Stimulated activated naive CD8-positive, alpha-beta T cell treated with anti-CD3 and anti-CD28 coated beads, Interleukin-15, Interleukin-2, amounts not matched to agents 100 ng/mL and 50 ng/mL, for 24 hours (primary cell): ENCODE measurements around the gene MYO9A.
"Not testable (repeated sequence)": the region's sequence is repeated elsewhere in the genome, so short reads cannot be mapped to it uniquely, and the experiment has no call there.

Experiments used
- H3K27ac Mint-ChIP-seq: one replicate; pipeline ENCODE4 v1.8.0; 2021; ENCODE audit warnings: mild to moderate bottlenecking, mixed read lengths
- H3K27me3 Mint-ChIP-seq: one replicate; pipeline ENCODE4 v1.8.0; 2021; ENCODE audit warnings: mixed read lengths
- H3K36me3 Mint-ChIP-seq: one replicate; pipeline ENCODE4 v1.8.0; 2021; ENCODE audit warnings: low read depth, mixed read lengths
- H3K4me1 Mint-ChIP-seq: one replicate; pipeline ENCODE4 v1.8.0; 2021; ENCODE audit warnings: low read depth, mixed read lengths
- H3K4me3 Mint-ChIP-seq: one replicate; pipeline ENCODE4 v1.8.0; 2021; ENCODE audit warnings: mild to moderate bottlenecking, mixed read lengths
- H3K9me3 Mint-ChIP-seq: one replicate; pipeline ENCODE4 v1.8.0; 2021; ENCODE audit warnings: mixed read lengths

MYO9A gene

GRCh38 chr15:71885390-71885789 is 232.6 kb downstream of the MYO9A start:
- Mint-ChIP-seq H3K27me3 (no peaks in the 10 kb centered on the region), H3K27ac (no peak overlapping the region), H3K36me3 (peaks cover 45% of the 10 kb centered on the region), H3K9me3 (no peaks in the 10 kb centered on the region), H3K4me1 (no peaks in the 10 kb centered on the region), H3K4me3 (no peak overlapping the region)

DNA sequence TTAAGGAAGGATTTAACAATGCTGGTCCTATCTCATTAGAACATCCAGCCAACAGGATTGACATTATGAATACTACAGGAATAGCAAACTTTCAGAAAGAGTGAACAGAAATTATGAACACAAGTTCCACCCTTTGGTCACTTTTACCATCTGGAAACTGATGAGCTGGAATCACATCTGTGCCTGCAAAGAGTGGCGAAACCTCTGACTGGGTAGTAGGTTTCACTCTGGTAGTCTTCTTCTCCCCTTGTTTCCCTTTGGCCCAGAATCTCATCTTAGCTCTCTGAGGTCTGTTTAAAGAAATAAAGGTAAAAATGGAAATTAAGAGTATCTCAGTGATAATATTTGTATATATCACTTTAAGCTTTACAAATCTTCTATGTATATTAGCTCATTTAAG is 234.5 kb downstream of the MYO9A start:
- Mint-ChIP-seq H3K27ac (no peak overlapping the region), H3K4me3 (no peak overlapping the region), H3K9me3 (no peaks in the 10 kb centered on the region), H3K27me3 (no peaks in the 10 kb centered on the region), H3K36me3 (peaks cover 50% of the 10 kb centered on the region), H3K4me1 (no peaks in the 10 kb centered on the region)

DNA sequence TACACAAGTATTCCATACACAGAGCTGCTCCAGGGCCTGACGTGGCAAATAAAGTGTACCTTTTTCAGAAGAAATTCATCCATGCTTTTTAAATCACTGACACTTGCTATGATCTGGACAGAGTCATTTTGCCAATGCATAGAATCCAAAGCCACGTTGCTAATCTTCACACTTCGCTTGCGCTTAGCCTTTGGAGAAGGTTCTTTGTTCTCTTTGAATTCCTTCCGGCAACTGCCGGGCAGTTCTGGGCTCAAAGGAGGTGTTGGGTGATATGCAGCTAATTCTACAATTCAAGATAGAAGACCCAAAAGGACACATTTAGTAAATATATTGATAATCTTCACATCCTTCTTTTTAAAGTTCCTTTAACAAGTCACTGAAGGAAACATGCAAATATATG is 237.7 kb downstream of the MYO9A start:
- no peaks in the 10 kb centered on the region for H3K27me3 Mint-ChIP-seq
- no peaks in the 10 kb centered on the region for H3K9me3 Mint-ChIP-seq
- no peak overlapping the region for H3K4me3 Mint-ChIP-seq
- no peak overlapping the region for H3K27ac Mint-ChIP-seq
- H3K4me1 Mint-ChIP-seq = no peaks in the 10 kb centered on the region
- peaks cover 40% of the 10 kb centered on the region for H3K36me3 Mint-ChIP-seq

GRCh38 chr15:71874245-71874644 is 243.7 kb downstream of the MYO9A start:
- Mint-ChIP-seq H3K4me3 (no peak overlapping the region), H3K27ac (no peak overlapping the region), H3K4me1 (no peaks in the 10 kb centered on the region), H3K36me3 (peaks cover 37% of the 10 kb centered on the region), H3K9me3 (no peaks in the 10 kb centered on the region), H3K27me3 (no peaks in the 10 kb centered on the region)

GRCh38 chr15:71858232-71858631 is 259.7 kb downstream of the MYO9A start:
- peaks cover 51% of the 10 kb centered on the region for H3K36me3 Mint-ChIP-seq
- not testable (repeated sequence) for H3K27me3 Mint-ChIP-seq

DNA sequence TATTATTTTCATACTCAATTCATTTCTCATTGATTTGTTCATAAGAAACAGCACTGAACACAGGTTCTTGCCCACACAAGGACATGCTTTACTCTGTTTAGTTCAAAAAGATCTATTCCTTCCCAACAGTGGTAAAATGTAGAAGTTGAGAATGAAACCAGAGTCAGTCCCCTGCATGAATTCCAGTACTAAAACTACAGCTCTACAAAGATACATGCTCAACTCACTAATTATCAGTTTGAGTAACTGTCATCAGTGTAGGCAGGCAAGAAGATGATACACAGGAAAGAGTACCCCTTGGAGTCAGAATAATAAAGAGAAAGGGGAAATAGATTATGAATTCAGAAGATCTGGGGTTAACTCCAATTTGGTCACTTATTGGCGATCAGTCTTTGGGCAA is 264.4 kb downstream of the MYO9A start:
- Mint-ChIP-seq H3K4me3 (no peak overlapping the region), H3K9me3 (no peaks in the 10 kb centered on the region), H3K4me1 (no peaks in the 10 kb centered on the region), H3K27ac (no peak overlapping the region), H3K36me3 (peaks cover 52% of the 10 kb centered on the region), H3K27me3 (no peaks in the 10 kb centered on the region)

More at GRCh38 chr15:71858232-71858631, 259.7 kb downstream of the MYO9A start:
- not testable (repeated sequence) for H3K27ac Mint-ChIP-seq, H3K4me1 Mint-ChIP-seq, H3K9me3 Mint-ChIP-seq, H3K4me3 Mint-ChIP-seq

DNA sequence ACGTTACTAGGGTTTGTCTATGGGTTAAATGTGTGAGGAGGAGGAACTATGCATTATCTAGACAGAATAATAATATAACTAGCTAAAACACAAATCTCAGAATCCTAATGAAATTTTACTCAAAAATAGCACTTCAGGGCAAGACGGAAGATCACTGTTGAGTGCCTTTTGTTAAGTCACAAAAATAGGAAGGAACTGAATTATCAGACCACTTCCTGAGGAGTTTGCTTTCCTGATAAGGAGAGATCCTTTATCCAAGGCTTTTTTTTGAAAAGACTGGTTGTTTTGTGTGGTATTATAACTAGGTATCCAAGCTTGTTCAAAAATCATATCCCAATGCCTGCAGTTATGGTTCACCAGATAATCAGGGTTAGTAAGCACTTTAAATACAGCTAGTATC is 273.0 kb downstream of the MYO9A start:
- Mint-ChIP-seq H3K27ac (no peak overlapping the region), H3K9me3 (no peaks in the 10 kb centered on the region), H3K36me3 (peaks cover 36% of the 10 kb centered on the region), H3K27me3 (no peaks in the 10 kb centered on the region), H3K4me3 (no peak overlapping the region), H3K4me1 (peaks cover under 1% of the 10 kb centered on the region)

- Mint-ChIP-seq H3K4me3 (no peak overlapping the region), H3K9me3 (no peaks in the 10 kb centered on the region), H3K27me3 (no peaks in the 10 kb centered on the region), H3K36me3 (peaks cover 14% of the 10 kb centered on the region), H3K27ac (no peak overlapping the region), H3K4me1 (peaks cover 10% of the 10 kb centered on the region)
Observed at GRCh38 chr15:71841563-71841962, 276.4 kb downstream of the MYO9A start.

- Mint-ChIP-seq H3K4me3 (no peak overlapping the region), H3K27me3 (no peaks in the 10 kb centered on the region)
Observed at GRCh38 chr15:71830981-71831380, 287.0 kb downstream of the MYO9A start.

GRCh38 chr15:71826196-71826595 is 291.8 kb downstream of the MYO9A start:
- H3K4me1 Mint-ChIP-seq = no peaks in the 10 kb centered on the region
- H3K36me3 Mint-ChIP-seq = peaks cover 90% of the 10 kb centered on the region
- peaks cover 25% of the 10 kb centered on the region for H3K9me3 Mint-ChIP-seq
- H3K4me3 Mint-ChIP-seq = no peak overlapping the region
- no peak overlapping the region for H3K27ac Mint-ChIP-seq
- no peaks in the 10 kb centered on the region for H3K27me3 Mint-ChIP-seq

More at GRCh38 chr15:71830981-71831380, 287.0 kb downstream of the MYO9A start:
- H3K36me3 Mint-ChIP-seq = peaks cover 48% of the 10 kb centered on the region
- H3K4me1 Mint-ChIP-seq = no peaks in the 10 kb centered on the region
- peaks cover 4% of the 10 kb centered on the region for H3K9me3 Mint-ChIP-seq
- H3K27ac Mint-ChIP-seq = no peak overlapping the region

DNA sequence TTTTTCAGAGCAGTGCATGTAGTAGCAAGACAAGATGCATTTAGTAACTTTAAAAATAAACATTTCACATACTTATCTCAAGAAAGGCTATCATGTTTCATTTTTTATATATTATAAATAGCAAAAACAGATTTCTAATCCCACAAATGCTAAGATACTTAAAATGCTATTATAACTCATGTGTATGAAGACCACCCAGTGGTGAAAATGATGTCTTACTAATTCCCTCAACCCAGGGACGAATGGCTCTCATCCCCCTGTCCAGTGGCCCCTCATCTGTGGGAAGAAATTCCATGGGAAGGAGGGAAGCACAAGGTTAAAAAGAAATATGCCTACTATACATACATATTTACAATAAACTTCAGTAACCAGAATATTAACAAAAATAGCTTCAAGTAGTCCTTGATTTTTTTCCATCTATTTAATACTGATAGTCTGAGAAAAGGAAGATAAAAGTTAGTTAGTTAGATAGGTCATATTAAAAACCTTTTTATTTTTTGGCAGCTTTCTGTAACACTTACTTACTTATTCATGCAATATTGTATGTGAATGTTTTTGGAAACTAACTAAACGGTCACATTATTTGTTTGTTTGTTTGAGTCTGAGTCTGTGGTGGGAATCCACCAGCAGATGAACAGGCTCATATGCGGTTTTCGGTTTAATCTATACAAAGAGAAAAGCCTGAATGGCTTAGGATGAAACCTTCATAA is 292.8 kb downstream of the MYO9A start:
- no peak overlapping the region for H3K27ac Mint-ChIP-seq
- H3K9me3 Mint-ChIP-seq = peaks cover 32% of the 10 kb centered on the region
- no peaks in the 10 kb centered on the region for H3K4me1 Mint-ChIP-seq
- no peak overlapping the region for H3K4me3 Mint-ChIP-seq
- H3K36me3 Mint-ChIP-seq = peaks cover 96% of the 10 kb centered on the region
- H3K27me3 Mint-ChIP-seq = no peaks in the 10 kb centered on the region

GRCh38 chr15:71823801-71824200 is 294.1 kb downstream of the MYO9A start:
- Mint-ChIP-seq H3K4me3 (no peak overlapping the region), H3K27me3 (no peaks in the 10 kb centered on the region), H3K27ac (no peak overlapping the region), H3K9me3 (peaks cover 35% of the 10 kb centered on the region), H3K36me3 (peaks cover 84% of the 10 kb centered on the region), H3K4me1 (no peaks in the 10 kb centered on the region)

- Mint-ChIP-seq H3K27me3 (no peaks in the 10 kb centered on the region), H3K9me3 (peaks cover 39% of the 10 kb centered on the region), H3K27ac (no peak overlapping the region), H3K4me3 (no peak overlapping the region), H3K36me3 (peaks cover 76% of the 10 kb centered on the region), H3K4me1 (no peaks in the 10 kb centered on the region)
Observed at GRCh38 chr15:71822890-71823630, 294.9 kb downstream of the MYO9A start.

DNA sequence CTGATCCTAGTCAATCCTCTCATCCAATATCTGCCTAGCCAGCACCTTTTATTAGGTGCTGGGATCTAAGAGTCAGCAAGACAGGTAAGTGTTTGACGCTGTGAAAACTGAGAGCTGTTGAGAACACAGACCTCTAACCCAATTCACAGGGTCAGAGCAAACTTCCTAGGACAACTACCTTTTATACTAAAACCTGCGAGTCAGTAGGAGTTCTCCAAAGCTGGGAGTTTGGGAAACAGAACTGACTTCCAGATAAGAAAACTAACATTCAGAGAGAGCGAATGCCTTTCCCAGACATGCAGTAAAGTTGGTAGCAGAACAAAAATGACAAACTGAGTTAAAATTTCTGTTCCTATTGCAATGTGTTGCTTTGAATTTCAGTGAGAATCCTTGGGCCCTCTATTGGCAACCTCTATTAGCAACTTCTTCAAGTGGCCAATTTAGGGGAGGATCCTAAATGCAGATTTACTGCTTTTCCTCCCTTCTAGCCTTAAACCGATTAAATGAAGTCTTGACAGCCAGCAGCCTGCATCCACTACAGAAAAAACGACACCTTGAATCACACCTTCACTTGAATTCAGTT is 296.3 kb downstream of the MYO9A start:
- H3K4me1 Mint-ChIP-seq = no peaks in the 10 kb centered on the region
- no peaks in the 10 kb centered on the region for H3K27me3 Mint-ChIP-seq
- H3K27ac Mint-ChIP-seq = no peak overlapping the region
- no peak overlapping the region for H3K4me3 Mint-ChIP-seq
- peaks cover 62% of the 10 kb centered on the region for H3K36me3 Mint-ChIP-seq
- peaks cover 35% of the 10 kb centered on the region for H3K9me3 Mint-ChIP-seq

- Mint-ChIP-seq H3K4me1 (no peaks in the 10 kb centered on the region), H3K27me3 (no peaks in the 10 kb centered on the region), H3K36me3 (peaks cover 47% of the 10 kb centered on the region), H3K4me3 (no peak overlapping the region), H3K9me3 (peaks cover 35% of the 10 kb centered on the region), H3K27ac (no peak overlapping the region)
Observed at GRCh38 chr15:71820127-71820526, 297.8 kb downstream of the MYO9A start.
